ENCODE measurements around the gene APRT.

DNA sequence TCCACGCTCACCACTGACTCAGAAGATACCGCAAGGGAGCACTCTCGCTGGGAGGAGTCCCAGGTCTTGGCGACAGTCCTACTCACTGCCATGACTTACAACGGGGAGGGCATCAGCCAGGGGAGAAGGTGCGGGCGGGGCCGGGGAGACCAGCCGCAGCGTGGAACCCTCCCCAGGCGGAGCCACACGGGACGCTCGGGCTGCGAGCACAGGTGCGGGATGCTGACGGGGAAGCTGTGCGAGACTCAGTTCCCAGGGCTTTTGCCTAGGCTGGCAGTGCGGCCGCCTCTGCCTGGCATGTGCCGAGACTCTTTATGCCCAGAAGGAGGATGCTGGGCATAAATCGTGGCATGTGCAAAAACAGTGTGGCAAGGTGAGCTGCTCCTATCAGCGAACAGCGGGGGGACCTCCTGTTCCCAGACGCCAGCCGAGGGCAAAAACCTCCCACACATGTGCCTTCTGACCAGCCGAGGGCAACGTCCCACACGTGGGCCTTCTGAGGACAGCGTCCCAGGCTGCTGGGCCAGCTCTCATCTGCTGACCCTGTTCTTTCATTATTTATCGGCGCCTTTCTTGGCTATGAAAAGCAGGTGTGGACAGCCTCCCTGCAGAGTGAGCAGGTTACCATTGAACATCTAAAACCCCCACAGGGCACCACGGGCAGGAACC is 38.9 kb upstream of the APRT start:
- TF ChIP-seq, protein P1, sequence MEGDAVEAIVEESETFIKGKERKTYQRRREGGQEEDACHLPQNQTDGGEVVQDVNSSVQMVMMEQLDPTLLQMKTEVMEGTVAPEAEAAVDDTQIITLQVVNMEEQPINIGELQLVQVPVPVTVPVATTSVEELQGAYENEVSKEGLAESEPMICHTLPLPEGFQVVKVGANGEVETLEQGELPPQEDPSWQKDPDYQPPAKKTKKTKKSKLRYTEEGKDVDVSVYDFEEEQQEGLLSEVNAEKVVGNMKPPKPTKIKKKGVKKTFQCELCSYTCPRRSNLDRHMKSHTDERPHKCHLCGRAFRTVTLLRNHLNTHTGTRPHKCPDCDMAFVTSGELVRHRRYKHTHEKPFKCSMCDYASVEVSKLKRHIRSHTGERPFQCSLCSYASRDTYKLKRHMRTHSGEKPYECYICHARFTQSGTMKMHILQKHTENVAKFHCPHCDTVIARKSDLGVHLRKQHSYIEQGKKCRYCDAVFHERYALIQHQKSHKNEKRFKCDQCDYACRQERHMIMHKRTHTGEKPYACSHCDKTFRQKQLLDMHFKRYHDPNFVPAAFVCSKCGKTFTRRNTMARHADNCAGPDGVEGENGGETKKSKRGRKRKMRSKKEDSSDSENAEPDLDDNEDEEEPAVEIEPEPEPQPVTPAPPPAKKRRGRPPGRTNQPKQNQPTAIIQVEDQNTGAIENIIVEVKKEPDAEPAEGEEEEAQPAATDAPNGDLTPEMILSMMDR (IDR thresholded peaks at IDR 0.05; ENCODE audit: low read depth, low read length, poor library complexity, severe bottlenecking): no peak
- TF ChIP-seq EZH2phosphoT487 (IDR thresholded peaks at IDR 0.05; ENCODE audit: borderline replicate concordance, low read length): no peak

Measured in DOHH2 (cell line).